Breast epithelium (tissue), 3 donors: ENCODE results near the gene SOX8.

Source experiments
- CTCF ChIP-seq, 3 donors: fragments of 450-650 bp; IDR thresholded peaks; one replicate each; pipeline ENCODE4 v1.5.1; 2016 to 2017; ENCODE audit warnings: antibody characterized with exemption in 3 of 3, mild to moderate bottlenecking in 3 of 3, moderate library complexity in 3 of 3
- POLR2A ChIP-seq: fragments of 450-650 bp; IDR thresholded peaks from one replicate; pipeline ENCODE4 v1.6.1; 2016; ENCODE audit warnings: antibody characterized with exemption, mild to moderate bottlenecking, moderate library complexity

DNA sequence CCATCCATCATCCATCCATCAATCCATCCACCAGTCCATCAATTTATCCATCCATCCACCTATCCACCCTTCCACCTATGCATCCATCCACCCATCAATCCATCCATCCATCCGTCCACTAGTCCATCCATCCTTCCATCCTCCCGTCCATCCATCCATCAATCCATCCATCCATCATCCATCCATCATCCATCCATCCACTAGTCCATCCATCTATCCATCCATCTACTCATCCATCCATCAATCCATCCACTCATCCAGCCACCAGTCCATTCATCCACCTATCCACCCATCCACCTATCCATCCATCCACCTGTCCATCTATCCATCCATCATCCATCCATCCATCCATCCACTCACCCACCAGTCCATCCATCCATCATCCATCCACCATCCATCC lies 51.0 kb downstream of the SOX8 start:
- TF ChIP-seq POLR2A (no peak), CTCF (IDR thresholded peaks at IDR 0.05) (no peak)
